Stimulated activated naive CD8-positive, alpha-beta T cell treated with anti-CD3 and anti-CD28 coated beads, Interleukin-15, Interleukin-2, amounts not matched to agents 100 U/mL and 50 U/mL, for 24 hours (primary cell): ENCODE results near the gene CASP6.
"Not testable (repeated sequence)": the region's sequence is repeated elsewhere in the genome, so short reads cannot be mapped to it uniquely, and the experiment has no call there.

Experiments used
- ATAC-seq: fragments of 150-1000 bp; cut with Tn5 transposase; one replicate; pipeline ENCODE4 v1.10.0; 2021
- DNase-seq: peaks from one replicate; pipeline ENCODE4 v3.0.0; 2021

Gene CASP6

GRCh38 chr4:109719604-109720003, 16.4 kb upstream of the CASP6 start:
- DNase-seq = no peak
- no peak for ATAC-seq

- DNase-seq (no peak), ATAC-seq (no peak)
Measured at GRCh38 chr4:109718759-109719158, 15.5 kb upstream of the CASP6 start.

- ATAC-seq (no peak), DNase-seq (no peak)
Measured at GRCh38 chr4:109713500-109713899, 10.3 kb upstream of the CASP6 start.

- DNase-seq = no peak
- ATAC-seq = no peak
Measured at GRCh38 chr4:109708990-109709389, 5.7 kb upstream of the CASP6 start.

- ATAC-seq (no peak), DNase-seq (no peak)
Measured at GRCh38 chr4:109708435-109708834, 5.2 kb upstream of the CASP6 start.

- ATAC-seq (no peak), DNase-seq (no peak)
Measured at GRCh38 chr4:109703664-109704361, 568 bp upstream of the CASP6 start.

GRCh38 chr4:109701566-109702410, 1.5 kb downstream of the CASP6 start:
- DNase-seq = no peak

GRCh38 chr4:109699553-109700225, 3.6 kb downstream of the CASP6 start:
- ATAC-seq (no peak), DNase-seq (no peak)

More at GRCh38 chr4:109701566-109702410, 1.5 kb downstream of the CASP6 start:
- ATAC-seq = no peak

- no peak for DNase-seq
- no peak for ATAC-seq
Measured at GRCh38 chr4:109698656-109699055, 4.6 kb downstream of the CASP6 start.

- ATAC-seq (peak; percentile 67), DNase-seq (no peak)
Measured at GRCh38 chr4:109691411-109691920, 11.8 kb downstream of the CASP6 start.

GRCh38 chr4:109690690-109691410, 12.4 kb downstream of the CASP6 start:
- DNase-seq (no peak), ATAC-seq (peak; percentile 59)

- no peak for DNase-seq
- ATAC-seq = no peak
Measured at GRCh38 chr4:109684727-109685126, 18.5 kb downstream of the CASP6 start.

- ATAC-seq = no peak
Measured at GRCh38 chr4:109683621-109684253, 19.5 kb downstream of the CASP6 start.

GRCh38 chr4:109682875-109683274, 20.4 kb downstream of the CASP6 start:
- no peak for ATAC-seq
- no peak for DNase-seq

More at GRCh38 chr4:109683621-109684253, 19.5 kb downstream of the CASP6 start:
- no peak for DNase-seq

- ATAC-seq, DNase-seq: not testable (repeated sequence)
Measured at GRCh38 chr4:109678925-109679324, 24.3 kb downstream of the CASP6 start.

GRCh38 chr4:109678472-109678871, 24.8 kb downstream of the CASP6 start:
- not testable (repeated sequence) for DNase-seq, ATAC-seq

- DNase-seq (no peak), ATAC-seq (no peak)
Measured at GRCh38 chr4:109676886-109677285, 26.4 kb downstream of the CASP6 start.

GRCh38 chr4:109675843-109676242, 27.4 kb downstream of the CASP6 start:
- DNase-seq (no peak), ATAC-seq (no peak)

- DNase-seq (no peak), ATAC-seq (peak; percentile 45)
Measured at GRCh38 chr4:109675181-109675580, 28.1 kb downstream of the CASP6 start.

- ATAC-seq (no peak), DNase-seq (no peak)
Measured at GRCh38 chr4:109673303-109673702, 29.9 kb downstream of the CASP6 start.

- DNase-seq (no peak), ATAC-seq (no peak)
Measured at GRCh38 chr4:109672169-109672930, 30.9 kb downstream of the CASP6 start.
